ENCODE measurements around the gene CAMK2A. TPM values are rescaled to one million over a fixed set of nuclear protein-coding genes. Genes with fewer than 3 reads are reported as not detected.
A peak's percentile ranks its signal among the peaks of the same experiment; 100 is the strongest.

Gene CAMK2A
- 22.7 TPM for total RNA-seq
- long read RNA-seq, partial matches to known transcripts: 4 of 14 reads
- long read RNA-seq, other reads (novel, unspliced or antisense): 8 of 14 reads

DNA sequence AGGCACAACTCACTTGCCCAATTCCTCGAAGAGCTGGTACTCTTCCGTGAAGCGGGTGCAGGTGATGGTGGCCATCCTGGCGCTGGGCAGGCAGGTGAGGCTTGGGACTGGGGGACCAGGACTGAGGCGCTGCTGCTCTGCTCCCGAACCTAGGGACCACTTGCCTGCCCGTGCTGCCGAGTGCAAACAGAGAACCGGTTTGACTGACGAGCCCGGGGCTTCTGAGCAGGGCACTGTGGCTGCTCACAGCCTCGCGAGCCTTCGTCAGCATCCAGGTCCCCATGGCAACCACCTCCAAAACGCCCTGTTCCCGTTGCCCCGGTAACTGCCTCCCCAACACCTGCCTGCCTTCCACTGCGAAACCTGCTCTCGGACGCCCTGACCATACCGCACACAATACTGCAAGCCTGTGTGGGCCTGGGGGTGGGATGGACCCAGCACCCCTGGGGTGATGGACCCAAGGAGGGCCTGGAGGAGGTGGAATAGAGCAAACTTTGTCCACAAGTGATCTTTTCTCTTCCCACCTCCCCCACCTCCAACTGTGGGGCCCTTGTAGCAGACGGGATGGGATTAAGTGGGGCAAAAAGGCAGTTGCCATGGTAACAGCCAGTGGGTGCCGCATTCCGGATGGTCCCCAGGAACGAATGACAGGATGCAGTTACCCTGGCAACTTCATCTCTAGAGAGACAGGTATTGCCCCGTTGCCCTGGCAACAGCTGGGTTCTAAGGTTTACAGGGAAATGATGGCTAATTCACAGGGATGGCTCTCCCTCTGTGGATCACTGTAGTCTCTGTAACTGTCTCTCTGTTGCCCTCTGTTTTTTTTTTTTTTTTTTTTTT, at the start of gene CAMK2A:
Gene CAMK2A, minus strand, starts transcription at position 223 of the 840 bp plus-strand sequence. Its CDS starts 148 bp downstream, at position 75.
- DNase-seq (ENCODE audit: low spot score): peak; percentile 72
- intact Hi-C loops (cut with DNase I): no loop called here

DNA sequence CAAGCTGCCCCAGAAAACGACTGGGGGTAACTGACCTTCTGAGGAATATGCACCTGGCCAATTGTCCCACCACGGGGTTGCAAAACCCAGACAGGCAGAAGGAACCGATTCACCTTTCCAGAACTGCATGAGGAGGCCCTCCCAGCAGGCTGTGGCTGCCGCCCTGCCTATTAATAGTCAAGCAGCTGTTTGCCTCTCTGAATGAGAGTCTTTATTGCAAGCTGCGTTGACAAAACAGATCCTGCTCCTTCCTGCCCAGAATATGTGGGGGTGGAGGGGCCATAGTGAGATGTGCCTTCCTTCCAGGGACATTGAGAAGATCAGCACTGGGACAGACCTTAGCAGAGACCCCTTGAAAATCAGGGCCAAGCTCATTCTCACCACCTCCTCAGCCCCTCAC, 49.6 kb upstream of the CAMK2A start:
- intact Hi-C loops (cut with DNase I): no loop called here
- no peak for DNase-seq (ENCODE audit: low spot score)

DNA sequence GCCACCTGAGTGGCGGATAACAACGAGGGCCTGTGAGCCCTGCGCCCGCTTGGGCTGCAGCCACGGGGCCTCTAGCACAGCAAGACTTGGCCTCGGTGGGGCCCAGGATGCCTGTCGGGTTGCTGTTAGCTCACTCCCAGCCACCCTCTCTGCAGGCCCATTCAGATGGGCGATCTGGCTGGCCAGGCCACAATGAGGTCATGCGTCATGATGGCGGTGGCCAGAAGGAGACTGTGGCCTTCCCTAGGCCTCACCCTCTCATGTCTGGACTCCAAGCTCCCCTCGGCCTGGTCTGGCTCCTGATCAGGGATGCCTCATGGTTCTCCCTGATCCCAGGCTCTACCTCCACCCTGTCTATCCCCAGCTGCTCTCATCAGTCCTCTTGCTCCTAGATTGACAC, 49.0 kb upstream of the CAMK2A start:
- no peak for DNase-seq (ENCODE audit: low spot score)
- intact Hi-C loops (cut with DNase I): no loop called here

DNA sequence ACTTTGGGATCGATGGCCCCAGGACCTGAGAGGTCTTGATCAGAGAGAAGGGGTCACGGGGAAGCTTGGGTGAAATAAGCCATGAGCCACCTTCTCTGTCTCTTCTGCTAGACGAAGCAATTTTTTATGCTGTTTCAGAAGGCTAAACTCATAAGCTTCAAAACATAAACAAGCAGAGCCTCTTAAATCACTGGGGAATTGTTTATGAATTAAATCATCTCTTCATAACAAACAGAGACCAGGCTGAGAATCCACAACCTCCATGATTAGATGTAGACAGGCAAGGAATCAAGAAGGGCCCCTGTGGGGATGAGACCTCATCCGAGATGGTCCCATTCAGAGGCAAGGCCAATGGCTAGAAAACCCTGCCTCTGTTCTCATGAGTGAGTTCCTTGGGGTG, 46.2 kb upstream of the CAMK2A start:
- intact Hi-C loops (cut with DNase I): no loop called here
- DNase-seq (ENCODE audit: low spot score): no peak

DNA sequence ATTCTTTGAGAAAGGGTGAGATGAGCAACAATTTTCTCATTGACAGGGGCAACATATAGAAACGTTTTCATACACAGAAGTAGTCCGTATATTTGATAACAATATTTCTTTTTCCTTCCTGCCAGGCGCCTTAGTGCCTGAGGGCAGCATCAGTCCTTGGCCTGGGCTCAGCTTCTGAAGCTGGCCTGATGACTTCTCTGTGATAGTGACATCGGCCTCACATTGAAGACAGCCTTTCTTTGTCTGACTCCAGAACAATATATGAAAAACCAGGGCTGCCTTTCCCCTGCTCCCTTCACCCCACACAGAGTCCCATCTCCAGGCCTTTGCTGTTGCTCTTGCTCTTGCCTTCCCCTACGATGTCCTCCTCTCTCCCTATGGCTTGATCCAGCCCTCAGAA, 43.8 kb upstream of the CAMK2A start:
- DNase-seq (ENCODE audit: low spot score): no peak
- intact Hi-C loops (cut with DNase I): no loop called here

DNA sequence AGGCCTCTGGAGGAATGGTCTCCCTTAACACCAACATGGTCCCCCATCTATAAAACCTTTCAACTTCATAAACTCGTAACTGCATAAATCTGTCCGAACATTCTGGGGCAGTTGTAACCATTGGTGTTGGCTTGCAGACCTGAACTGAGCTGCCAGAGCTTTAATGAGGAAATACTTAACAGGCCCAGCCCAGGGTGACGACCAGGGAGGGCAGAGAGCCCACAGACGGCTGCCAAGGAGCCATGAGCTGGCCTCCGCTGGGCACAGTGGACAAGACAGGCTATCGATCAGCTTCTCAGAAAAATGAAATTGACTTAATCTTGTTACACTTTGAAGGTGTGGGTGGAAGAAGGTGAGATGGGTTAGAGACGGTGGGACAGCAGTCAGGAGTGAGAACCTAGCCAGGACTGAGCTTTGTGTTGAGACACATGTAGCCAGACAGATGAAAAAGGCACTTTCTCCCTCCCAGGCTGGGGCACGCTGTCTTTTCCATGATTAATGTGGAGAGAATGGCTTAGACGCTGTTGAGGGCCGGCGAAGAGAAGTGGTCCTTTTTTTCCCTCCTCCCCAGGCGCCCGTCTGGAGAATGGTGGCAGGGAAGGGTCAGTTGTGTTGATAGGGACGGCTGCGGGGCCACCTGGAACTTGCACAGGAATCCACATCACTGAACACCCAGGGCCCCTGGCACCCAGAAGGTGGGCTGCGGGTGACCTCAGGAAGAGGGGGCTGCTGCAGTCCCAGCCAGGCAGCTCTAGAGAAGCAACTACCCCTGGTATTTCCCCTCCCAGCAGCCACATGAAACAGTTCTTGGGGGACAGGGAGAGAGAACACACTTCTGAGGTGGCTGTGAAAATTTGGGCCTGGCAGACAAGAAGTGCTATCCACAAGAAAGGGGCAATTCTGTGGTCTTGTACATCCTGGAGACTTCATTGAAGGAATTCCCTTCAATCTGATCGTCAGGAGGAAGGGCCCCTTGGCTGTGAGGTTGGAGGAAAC, 40.6 kb upstream of the CAMK2A start:
- DNase-seq (ENCODE audit: low spot score): peak; percentile 62
- intact Hi-C loops (cut with DNase I): no loop called here

DNA sequence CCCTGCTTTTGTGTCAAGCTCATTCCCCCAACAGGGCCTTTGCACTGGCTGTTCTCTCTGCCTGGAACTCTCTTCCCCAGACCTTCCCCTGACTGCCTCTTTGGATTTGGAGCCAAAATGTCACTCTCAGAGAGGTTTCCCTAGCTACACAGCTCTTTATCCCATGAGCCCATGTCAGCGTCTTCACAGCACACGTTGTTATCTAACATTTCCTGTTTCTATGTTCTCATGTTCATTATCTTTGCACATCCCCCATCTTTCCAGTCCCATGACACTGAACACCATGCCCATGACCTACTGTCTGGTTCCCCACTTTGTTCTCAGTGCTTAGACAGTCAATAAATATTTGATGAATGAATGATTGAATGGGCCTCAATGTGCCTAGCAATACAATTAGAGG, 39.5 kb upstream of the CAMK2A start:
- intact Hi-C loops (cut with DNase I): no loop called here
- DNase-seq (ENCODE audit: low spot score): peak; percentile 19

DNA sequence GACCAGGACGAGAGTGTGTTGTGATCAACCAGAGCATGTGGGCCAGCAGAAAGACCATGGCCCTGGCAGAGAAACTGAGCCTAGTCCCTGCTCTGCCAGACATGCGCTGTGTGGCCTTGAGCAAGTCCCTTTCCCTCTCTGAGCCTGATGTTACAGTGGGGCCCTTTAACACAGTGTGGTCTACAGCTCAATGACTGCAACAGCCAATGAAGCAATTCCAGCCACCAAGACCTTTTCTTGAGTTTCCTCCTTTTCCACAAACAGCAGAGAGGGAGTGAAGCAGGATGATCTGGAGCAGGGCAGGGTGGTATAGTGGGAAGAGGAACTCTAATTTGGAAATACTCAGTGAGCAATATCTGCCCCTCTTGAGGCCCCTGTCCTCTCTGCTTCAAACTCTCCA, 38.9 kb upstream of the CAMK2A start:
- DNase-seq (ENCODE audit: low spot score): peak; percentile 17
- intact Hi-C loops (cut with DNase I): no loop called here

DNA sequence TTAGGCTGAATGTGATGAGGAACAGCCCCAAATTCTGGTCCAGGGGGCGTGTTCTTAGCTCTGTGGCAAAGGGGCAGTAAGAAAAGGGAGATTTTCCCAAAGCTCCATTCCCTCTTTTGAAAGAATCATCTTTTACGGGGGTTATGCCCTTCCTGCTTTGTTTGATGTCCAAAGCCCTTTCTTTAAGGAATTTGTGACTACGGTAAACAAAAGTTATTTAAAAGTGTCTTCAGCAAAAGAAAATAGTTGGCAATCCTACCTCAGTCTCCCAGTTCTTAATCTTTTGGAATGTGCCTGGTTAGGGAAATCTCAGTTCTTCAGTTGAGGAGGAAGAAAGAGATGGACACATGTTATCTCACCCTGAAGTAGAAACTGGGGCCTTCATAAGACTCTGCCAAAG, 37.6 kb upstream of the CAMK2A start:
- intact Hi-C loops (cut with DNase I): no loop called here
- DNase-seq (ENCODE audit: low spot score): no peak

DNA sequence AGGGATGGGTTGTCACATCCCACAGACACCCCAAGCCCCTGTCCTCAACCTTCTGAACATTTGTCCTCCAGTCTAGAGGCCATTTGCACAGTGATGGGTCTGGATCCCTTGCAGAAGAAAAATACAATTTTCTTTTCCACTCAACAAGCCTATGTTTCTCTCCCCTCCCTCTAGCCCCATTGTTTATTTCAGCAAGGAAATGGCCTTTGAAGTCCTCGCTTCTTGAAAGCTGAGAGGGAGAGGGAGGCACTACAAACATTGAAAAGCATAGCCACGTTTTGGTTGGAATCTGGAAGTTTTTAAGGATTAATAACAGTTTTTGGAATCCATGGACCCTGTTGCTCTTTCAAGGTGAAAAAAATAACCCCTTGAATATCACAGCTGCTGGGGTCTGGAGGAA, 37.1 kb upstream of the CAMK2A start:
- intact Hi-C loops (cut with DNase I): no loop called here
- no peak for DNase-seq (ENCODE audit: low spot score)

DNA sequence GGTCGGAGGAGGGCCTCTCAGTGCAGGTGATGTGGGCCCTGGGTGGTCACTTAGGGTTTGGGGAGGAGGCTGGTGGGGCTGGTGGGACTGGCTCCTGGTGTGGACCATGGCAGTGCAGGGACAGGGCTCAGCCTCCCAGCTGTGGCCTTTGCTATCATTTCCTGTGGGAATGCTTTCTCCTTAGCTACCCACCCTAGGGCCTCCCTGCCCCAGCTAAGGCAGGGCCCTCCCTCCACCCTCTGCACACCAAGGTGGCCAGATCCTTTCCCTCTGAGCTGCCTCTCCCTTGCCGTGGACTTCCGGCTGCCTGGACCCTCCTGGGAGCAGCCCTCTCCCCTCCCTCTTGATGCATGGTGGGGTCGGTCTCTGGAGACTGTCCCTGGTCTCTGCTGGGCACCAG, 35.9 kb upstream of the CAMK2A start:
- intact Hi-C loops (cut with DNase I): no loop called here
- peak; percentile 55 for DNase-seq (ENCODE audit: low spot score)

DNA sequence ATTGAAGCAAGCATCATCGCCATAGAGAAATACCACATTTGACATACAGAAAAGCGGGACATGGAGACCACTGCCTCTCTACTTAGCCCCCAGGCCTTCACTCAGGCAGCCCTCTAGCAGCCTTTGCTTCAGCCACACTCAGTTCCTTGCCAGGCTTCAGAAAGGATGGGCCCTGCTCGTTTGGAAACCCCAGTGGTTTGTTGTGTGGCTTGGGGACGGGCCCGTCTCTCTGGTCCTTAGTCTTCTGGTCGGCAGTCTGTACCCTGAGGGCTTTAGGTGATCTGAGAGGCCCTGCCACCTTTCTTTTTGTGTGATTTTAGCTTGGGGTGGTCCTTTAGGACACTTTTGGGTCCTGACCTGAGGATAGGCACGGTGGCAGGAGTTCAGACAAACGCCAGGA, 34.2 kb upstream of the CAMK2A start:
- intact Hi-C loops (cut with DNase I): no loop called here
- DNase-seq (ENCODE audit: low spot score): peak; percentile 47

DNA sequence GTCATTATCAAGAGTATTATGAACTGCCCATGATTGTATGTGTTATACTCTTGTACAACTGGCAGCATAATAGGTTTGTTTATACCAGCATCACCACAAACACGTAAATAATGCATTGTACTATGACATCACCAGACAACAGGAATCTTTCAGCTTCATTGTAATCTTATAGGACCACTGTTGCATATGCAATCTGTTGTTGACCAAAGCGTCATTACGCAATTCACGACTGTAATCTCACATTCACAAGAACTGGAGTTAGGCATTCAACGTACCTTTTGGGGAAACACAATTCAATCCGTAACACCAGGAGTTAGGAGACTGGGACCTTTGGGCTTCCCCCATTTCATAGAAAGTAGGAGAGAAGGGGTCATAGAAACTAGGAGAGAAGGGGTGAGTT, 33.5 kb upstream of the CAMK2A start:
- DNase-seq (ENCODE audit: low spot score): no peak
- intact Hi-C loops (cut with DNase I): no loop called here

DNA sequence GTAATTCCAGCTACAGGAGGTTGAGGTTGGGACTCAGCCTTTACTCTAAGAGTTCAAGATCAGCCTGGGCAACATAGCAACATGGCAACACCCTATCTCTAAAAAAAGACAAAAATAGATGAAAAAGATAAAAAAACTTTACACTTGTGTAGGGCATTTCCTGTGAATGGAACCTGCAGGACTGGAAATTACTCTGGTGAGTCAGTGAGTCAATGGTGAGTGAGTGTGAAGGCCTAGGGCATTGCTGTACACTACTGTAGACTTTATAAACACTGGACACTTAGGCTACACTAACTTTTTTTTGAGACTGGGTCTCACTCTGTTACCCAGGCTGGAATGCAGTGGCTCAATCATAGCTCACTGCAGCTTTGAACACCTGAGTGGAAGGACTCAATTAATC, 32.6 kb upstream of the CAMK2A start:
- intact Hi-C loops (cut with DNase I): no loop called here
- no peak for DNase-seq (ENCODE audit: low spot score)

DNA sequence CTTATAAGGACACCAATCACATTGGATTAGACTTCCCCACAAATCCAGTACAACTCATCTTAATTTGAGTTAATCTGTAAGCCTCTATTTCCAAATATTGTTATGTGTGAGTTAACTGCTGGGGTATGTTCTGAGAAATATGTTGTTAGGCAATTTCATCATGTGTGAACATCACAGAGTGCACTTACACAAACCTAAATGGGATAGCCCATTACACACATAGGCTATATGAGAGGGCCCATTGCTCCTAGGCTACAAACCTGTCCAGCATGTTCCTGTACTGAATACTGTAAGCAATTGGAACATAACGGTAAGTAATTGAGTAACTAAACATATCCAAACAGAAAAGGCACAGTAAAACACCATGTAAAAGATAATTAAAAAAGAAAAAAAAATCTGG, 32.2 kb upstream of the CAMK2A start:
- no peak for DNase-seq (ENCODE audit: low spot score)
- intact Hi-C loops (cut with DNase I): no loop called here

DNA sequence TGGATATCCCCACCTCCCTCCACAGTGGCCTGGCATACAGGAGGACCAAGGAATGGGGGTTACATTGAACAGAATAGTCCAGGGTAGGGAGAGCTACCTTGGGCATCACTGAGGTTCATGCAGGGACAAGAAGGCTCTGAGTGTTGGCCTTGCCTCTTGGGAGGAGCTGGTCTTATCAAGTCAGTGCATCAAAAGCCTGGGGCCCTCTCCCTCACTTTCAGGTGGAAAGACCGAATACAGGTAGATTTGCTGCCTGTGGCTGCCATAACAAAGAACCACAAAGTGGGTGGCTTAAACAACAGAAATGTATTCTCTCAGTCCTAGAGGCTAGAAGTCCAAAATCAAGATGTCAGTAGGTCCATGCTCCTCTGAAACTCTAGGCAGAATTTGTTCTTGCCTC, 31.6 kb upstream of the CAMK2A start:
- intact Hi-C loops (cut with DNase I): no loop called here
- DNase-seq (ENCODE audit: low spot score): peak; percentile 15

DNA sequence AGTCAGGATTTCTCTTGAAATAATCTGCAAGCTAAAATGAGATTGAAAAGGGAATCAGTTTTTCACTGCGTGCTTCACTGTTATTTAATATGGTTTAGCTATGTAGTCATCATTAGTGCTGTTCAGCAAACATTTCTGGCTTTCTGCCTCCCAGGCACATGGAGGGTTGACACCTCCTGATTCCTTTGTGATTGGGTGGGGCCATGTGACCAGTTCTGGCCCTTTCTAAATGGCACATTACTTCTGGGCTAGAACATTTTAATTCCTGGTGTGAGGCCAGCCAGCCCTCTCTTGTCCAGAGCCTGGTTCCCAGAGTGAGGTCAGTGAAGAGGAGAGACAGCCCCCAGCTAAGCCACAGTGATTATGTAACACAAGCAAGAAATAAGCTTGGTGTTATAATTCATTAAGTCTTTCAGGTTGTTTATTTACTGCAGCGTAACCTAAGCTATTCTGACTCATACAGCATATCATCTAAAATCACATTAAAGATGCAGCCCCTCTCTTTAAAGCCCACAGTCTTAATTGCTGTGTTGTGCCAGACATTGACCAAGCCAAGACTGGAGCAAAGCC, 30.6 kb upstream of the CAMK2A start:
- intact Hi-C loops (cut with DNase I): no loop called here
- peak; percentile 60 for DNase-seq (ENCODE audit: low spot score)

DNA sequence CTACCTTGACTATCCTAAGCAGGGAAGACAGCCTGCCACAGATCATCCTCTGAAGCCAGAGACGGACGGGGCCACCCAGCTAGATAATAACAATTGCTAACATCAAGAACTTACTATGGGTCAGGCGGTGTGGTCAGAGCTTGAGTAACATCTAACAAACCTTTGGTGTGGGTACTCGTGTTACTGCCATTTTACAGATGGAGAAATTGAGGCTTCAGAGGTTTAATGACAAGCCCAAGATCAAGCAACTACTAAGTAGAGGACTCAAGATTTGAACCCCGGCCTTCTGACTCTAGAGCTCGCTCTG, 29.9 kb upstream of the CAMK2A start:
- intact Hi-C loops (cut with DNase I): no loop called here
- DNase-seq (ENCODE audit: low spot score): no peak

DNA sequence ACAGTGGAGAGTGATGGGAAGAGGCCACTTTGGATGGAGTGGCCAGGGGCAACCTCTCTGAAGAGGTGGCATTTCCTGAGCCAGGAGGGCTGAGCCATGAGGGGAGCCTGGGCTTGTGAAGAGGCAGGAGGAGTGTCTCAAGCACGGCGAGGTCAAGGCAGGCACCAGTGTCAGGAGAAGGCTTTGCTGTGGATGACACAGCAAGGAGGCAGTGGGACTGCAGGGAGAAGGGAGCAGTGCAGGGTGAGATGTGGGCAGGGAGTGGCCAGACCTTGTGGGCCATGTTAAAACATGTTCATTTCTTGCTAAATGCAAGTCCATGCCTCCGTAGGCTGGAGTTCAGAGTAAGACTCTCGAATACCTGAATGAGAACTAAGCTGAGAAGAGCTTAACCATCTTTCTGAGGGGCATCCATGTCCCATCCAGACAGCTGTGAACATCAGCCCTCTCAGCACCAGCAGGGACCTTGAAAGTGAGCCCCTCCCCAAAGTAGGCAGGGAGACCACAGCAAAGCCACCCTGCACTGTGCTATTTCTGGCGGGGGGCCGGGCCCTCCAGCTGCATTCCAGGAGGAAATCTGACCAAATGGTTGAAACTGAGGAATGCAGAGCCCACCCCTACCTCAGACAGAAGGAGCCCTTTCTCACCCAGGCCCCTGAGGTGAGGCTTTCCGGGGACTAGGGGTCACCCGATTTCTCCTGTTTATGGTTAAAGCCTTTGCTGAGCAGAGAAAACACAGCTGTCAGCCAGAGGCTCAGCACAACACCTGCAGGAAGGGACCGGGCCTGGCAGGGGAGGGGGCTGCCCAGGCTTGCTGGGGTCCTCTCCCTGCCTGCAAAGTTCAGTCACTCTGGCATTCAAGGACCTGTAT, 29.3 kb upstream of the CAMK2A start:
- intact Hi-C loops (cut with DNase I): no loop called here

More for the DNA sequence above, 29.3 kb upstream of the CAMK2A start:
- DNase-seq (ENCODE audit: low spot score): peak; percentile 74

Measured in cardiac septum (tissue), 1 donor.